Measurements from ENCODE around the gene ELOA.

DNA sequence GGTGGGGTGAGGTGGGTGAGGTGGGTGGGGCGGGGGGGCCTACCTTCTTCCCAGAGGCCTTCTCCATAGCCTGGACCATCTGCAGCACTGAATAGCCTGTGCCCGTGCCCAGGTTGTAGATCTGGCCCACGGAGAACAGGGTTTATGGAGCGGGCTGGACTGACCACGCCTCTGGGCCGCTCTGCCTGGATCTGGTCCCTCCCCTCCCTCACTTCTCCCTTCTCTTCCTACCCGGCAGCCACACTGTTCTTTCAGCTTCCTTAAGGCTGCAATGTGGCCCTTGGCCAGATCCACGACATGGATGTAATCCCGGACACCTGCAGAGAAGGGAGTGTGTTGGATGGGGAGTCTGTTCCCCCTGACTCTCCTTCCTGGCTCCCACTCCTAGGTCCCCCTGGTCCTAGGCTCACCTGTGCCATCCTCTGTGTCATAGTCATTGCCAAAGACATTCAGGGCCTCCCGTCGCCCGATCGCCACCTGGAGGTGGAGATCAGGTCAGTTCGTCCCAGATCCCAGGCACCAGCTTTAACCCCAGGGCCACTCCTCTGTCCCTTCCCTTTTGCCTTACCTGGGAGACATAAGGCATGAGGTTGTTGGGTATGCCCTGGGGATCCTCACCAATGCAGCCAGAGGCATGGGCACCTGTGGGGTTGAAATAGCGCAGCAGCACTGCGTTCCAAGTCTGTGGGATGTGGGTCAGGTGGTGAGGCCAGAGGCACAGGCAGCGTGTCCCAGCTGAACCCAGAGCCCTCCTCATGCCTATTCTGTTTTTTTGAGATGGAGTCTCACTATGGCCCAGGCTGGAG is 53.4 kb downstream of the ELOA start:
- TF ChIP-seq, protein P1, sequence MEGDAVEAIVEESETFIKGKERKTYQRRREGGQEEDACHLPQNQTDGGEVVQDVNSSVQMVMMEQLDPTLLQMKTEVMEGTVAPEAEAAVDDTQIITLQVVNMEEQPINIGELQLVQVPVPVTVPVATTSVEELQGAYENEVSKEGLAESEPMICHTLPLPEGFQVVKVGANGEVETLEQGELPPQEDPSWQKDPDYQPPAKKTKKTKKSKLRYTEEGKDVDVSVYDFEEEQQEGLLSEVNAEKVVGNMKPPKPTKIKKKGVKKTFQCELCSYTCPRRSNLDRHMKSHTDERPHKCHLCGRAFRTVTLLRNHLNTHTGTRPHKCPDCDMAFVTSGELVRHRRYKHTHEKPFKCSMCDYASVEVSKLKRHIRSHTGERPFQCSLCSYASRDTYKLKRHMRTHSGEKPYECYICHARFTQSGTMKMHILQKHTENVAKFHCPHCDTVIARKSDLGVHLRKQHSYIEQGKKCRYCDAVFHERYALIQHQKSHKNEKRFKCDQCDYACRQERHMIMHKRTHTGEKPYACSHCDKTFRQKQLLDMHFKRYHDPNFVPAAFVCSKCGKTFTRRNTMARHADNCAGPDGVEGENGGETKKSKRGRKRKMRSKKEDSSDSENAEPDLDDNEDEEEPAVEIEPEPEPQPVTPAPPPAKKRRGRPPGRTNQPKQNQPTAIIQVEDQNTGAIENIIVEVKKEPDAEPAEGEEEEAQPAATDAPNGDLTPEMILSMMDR (conservative IDR thresholded peaks at IDR 0.05; ENCODE audit: low read length): peak; percentile 52; the same call in 1 of the 2 replicates
- no peak for TF ChIP-seq EZH2phosphoT487 (IDR thresholded peaks at IDR 0.05; ENCODE audit: borderline replicate concordance, low read depth, low read length)

Data from OCI-LY7 (cell line).